Measurements from ENCODE around the gene CYGB. TPM values are rescaled to one million over a fixed set of nuclear protein-coding genes. Genes with fewer than 3 reads are reported as not detected.

Gene CYGB
- total RNA-seq, 2 experiments from 2014 or later = not detected

DNA sequence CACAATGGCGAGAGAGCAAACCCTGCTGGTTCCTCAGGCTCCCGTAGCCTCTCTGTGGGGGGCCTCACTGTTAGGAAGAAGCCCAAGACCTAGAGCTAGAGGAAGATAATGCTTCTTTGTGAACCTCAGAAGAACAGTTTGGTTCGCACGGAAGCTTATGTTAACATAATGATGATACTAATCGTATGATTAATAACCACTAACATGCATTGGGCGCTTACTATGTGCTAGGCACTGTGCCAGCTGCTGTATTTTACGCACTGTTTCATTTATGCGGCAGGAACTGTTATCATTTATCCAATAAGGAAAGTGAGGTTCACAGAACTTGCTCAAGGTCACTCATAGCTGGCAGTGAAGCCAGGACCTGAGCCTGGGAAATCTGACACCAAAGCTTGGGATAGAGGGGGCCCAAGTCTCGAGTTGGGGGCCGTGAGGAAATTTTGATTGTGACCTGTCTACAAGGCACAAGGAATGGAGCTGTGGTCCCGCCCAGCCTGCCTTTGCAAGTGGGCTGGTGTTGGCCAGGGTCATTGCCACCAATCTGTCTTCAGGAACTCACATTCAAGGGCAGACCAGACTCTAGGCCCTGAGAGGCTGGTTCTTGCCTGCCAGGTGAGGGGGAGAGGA, 9.2 kb upstream of the CYGB start:
- CTCF ChIA-PET = interaction anchor here (1.1 to 3.3 kb wide), 4 partner anchors 11 to 161 kb away, joined by 3 to 19 read pairs (median 6); no protein-coding TSS in a partner anchor
- H3K4me1 Mint-ChIP-seq = peaks cover 10% of the 10 kb centered on the region
- H3K4me3 Mint-ChIP-seq = no peak overlapping the region
- DNase-seq = no peak
- POLR2A ChIA-PET = interaction anchor here (1.1 kb wide), 1 partner anchor 9 kb away, joined by 3 read pairs; no protein-coding TSS in a partner anchor
- no peaks in the 10 kb centered on the region for H3K36me3 Mint-ChIP-seq (ENCODE audit: low read depth)
- H3K9me3 Mint-ChIP-seq = no peaks in the 10 kb centered on the region
- no peak overlapping the region for H3K27ac Mint-ChIP-seq
- peaks cover 19% of the 10 kb centered on the region for H3K27me3 Mint-ChIP-seq

DNA sequence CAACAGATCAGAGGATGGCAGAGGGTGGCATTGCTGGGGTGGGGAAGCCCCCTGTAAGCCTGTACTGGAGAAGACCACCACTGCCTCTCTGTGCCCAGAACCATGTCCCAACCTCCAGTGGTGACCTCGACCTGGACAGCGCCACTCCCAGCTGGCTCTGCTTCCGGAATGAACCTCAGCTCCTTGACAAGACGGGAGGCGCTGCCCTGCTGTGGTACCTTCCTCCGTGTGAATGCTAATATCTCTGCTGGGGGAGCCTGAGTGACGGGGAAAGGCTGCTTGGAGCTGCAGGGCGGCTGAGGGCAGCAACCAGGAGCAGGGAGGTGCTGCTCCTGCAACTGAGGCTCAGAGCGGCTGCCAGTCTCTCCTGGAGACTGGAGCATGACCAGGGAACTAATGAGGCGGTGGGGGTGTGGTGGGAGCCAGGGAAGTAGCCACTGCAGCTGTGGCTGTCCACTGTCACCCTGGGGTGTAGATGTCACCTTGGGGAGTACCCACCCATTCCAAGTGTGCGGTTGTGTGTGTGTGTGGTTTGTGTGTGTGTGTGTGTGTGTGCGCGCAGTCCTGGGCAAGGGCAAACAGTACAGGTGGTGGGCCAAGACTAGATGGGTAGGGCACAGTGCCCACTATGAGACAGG, 8.5 kb upstream of the CYGB start:
- Mint-ChIP-seq H3K9me3 (no peaks in the 10 kb centered on the region), H3K27me3 (peaks cover 21% of the 10 kb centered on the region), H3K4me1 (peaks cover 7% of the 10 kb centered on the region), H3K27ac (no peak overlapping the region), H3K36me3 (ENCODE audit: low read depth) (no peaks in the 10 kb centered on the region), H3K4me3 (no peak overlapping the region)
- ChIA-PET POLR2A (interaction anchor here (1.1 kb wide), 1 partner anchor 10 kb away, joined by 3 read pairs; no protein-coding TSS in a partner anchor), CTCF (interaction anchor here (0.9 to 3.3 kb wide), 6 partner anchors 12 to 161 kb away, joined by 3 to 19 read pairs (median 6); no protein-coding TSS in a partner anchor)
- no peak for DNase-seq

DNA sequence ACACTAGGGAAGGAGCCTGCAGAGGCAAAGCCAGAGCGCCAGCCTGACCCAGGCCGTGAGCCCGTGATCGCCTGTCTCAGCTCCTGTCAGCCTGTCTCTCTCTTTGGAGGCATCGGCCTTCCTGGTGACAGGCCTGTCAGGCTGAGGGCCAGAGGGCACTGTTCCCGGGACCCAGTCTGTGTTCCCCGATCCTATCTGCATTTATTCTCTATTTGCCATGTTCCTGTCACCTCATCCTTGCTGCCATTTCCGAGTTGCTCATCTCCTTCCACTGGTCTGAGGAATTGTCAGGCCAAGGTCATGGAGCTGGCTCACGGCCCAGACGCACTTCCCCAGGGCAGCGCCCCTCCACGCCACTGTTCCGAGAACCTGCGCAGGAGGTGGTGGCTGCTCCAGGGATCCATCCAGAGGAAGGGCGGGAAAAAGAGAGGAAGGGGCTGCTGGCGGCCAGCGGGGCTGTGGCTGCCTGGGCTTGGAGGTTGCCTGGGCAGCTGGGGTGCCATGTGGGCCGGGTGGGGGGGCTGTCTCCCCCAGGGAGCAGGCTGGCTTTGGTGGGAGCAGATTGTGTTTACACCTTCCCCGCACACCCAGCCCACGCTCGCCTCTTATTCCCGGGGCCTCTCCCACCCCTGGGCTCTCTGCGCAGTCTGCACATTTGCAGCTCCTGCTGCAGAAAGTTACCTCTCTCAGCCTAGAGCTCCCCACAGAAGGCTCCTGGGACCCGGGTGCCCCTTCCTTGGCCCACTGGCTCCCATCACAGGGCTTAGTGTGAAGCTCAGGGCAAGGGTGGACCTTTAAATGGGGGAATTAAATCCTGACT, 7.2 kb upstream of the CYGB start:
- DNase-seq = no peak
- POLR2A ChIA-PET = no interaction called here
- no peaks in the 10 kb centered on the region for H3K36me3 Mint-ChIP-seq (ENCODE audit: low read depth)
- no peak overlapping the region for H3K4me3 Mint-ChIP-seq
- no peak overlapping the region for H3K27ac Mint-ChIP-seq
- peaks cover 29% of the 10 kb centered on the region for H3K27me3 Mint-ChIP-seq
- no peaks in the 10 kb centered on the region for H3K9me3 Mint-ChIP-seq
- CTCF ChIA-PET = interaction anchor here (1.0 to 3.3 kb wide), 4 partner anchors 13 to 76 kb away, joined by 4 to 19 read pairs (median 7); no protein-coding TSS in a partner anchor
- peaks cover 7% of the 10 kb centered on the region for H3K4me1 Mint-ChIP-seq

DNA sequence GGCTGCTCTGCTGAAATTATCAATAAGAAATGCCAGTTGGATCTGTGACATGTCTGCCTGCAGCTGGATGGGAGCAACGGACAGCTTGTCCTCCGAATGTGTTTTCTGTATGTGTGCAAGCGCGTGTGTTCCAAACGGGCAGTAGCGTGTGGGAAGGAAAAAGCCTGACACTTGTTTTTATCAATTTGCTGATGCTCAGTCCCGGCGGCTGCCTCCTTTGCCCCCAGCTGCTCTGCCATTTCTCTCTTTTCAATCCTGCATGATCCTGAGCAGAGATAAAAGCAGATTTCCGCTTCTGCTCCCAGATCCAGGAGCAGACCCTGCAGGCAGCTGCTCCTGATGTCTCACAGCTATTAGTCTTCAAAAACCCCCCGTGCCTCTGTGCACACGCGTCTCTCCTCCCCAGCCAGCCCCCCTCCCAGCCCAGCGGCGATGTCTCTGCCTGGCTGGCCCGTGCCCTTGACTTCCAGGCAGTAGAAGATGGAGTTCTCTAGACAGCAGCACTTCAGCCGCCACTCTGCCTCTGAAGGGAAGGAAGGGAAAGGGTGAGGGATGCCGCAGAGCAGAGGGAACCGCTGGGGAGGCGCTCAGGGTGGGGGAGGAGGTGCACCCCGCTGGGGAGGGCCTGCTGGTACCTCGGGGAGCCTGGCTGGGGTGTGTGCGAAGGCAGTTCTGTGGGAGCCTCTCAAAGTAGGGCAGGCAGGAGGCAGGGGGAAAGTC, 6.5 kb upstream of the CYGB start:
- Mint-ChIP-seq H3K9me3 (no peaks in the 10 kb centered on the region), H3K4me1 (peaks cover 7% of the 10 kb centered on the region), H3K36me3 (ENCODE audit: low read depth) (no peaks in the 10 kb centered on the region), H3K27ac (no peak overlapping the region), H3K4me3 (no peak overlapping the region), H3K27me3 (peaks cover 37% of the 10 kb centered on the region)
- CTCF ChIA-PET = interaction anchor here (0.8 to 3.3 kb wide), 3 partner anchors 8 to 21 kb away, joined by 4 to 19 read pairs (median 5); no protein-coding TSS in a partner anchor
- POLR2A ChIA-PET = no interaction called here
- DNase-seq = no peak

DNA sequence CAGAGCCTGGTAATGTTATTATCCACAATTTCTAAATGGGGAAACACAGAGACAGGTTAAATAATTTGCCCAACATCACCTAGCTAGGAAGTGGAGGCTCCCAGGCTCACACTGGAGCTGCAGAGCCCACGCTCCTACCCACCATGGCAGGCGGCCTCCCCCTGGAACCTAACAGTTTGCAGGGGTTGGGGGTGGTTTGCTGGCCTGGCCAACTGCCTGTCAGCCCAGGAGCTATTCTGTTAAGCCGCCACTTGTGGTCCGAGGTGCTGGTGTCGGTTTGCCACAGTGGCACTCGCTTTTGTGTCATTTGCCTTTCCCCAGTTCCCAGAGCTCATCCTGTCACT, 5.9 kb upstream of the CYGB start:
- ChIA-PET POLR2A (no interaction called here), CTCF (interaction anchor here (0.8 to 1.4 kb wide), 3 partner anchors 8 to 20 kb away, joined by 4 to 5 read pairs (median 4); no protein-coding TSS in a partner anchor)

DNA sequence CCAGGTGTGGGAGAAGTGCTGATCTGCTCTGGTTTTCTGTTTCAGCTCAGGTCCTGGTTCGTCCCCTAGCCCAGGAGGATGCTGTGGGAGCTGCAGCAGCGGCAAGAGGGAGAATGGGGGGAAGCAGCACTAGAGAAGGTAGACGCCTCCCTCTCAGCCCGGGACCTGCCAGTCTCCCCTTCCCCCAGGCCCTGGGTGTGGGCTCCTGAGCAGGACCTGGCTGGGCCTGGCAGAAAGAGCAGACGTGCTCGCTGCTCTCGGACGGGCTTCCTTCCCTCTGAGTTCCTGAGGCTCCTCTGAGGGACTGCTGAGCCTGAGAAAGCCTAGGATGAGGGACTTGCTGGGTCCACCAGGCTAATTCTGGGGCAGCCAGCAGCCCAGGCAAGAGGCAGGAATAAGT, 5.5 kb upstream of the CYGB start:
- H3K27ac Mint-ChIP-seq = no peak overlapping the region
- ChIA-PET POLR2A (no interaction called here), CTCF (interaction anchor here (0.8 to 1.4 kb wide), 2 partner anchors 9 to 15 kb away, joined by 4 read pairs; no protein-coding TSS in a partner anchor)
- H3K36me3 Mint-ChIP-seq (ENCODE audit: low read depth) = no peaks in the 10 kb centered on the region
- H3K4me3 Mint-ChIP-seq = no peak overlapping the region
- peaks cover 10% of the 10 kb centered on the region for H3K4me1 Mint-ChIP-seq
- no peaks in the 10 kb centered on the region for H3K9me3 Mint-ChIP-seq
- peaks cover 44% of the 10 kb centered on the region for H3K27me3 Mint-ChIP-seq
- DNase-seq = no peak

More for the DNA sequence above, 5.9 kb upstream of the CYGB start:
- H3K4me1 Mint-ChIP-seq = peaks cover 10% of the 10 kb centered on the region
- peaks cover 42% of the 10 kb centered on the region for H3K27me3 Mint-ChIP-seq
- no peaks in the 10 kb centered on the region for H3K9me3 Mint-ChIP-seq
- H3K27ac Mint-ChIP-seq = no peak overlapping the region
- H3K4me3 Mint-ChIP-seq = no peak overlapping the region
- H3K36me3 Mint-ChIP-seq (ENCODE audit: low read depth) = no peaks in the 10 kb centered on the region
- DNase-seq = no peak

DNA sequence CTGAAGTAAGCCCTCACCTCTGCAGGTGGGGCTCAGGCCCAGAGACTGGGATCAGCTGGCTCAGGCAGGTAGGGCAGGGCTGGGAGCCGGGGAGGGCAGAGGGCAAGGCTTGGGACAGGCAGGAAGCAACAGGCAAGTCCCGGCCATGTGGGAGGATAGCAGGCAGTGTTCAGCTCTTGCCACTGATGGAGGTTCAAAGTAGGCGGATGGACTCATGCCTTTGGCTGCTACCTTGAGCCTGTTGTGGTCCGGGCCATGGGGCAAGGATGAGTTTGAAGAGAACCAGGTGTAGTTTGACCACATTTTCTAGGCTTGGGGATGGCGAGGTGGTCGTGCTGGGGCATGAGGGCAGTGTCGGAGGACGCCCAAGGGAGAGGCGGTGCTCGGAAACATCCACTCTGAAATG, 5.1 kb upstream of the CYGB start:
- no peak overlapping the region for H3K4me3 Mint-ChIP-seq
- H3K27ac Mint-ChIP-seq = no peak overlapping the region
- no peak for DNase-seq
- H3K36me3 Mint-ChIP-seq (ENCODE audit: low read depth) = no peaks in the 10 kb centered on the region
- ChIA-PET POLR2A (no interaction called here), CTCF (interaction anchor here (1.4 kb wide), 1 partner anchor 14 kb away, joined by 4 read pairs; no protein-coding TSS in a partner anchor)
- H3K27me3 Mint-ChIP-seq = peaks cover 46% of the 10 kb centered on the region
- peaks cover 10% of the 10 kb centered on the region for H3K4me1 Mint-ChIP-seq
- no peaks in the 10 kb centered on the region for H3K9me3 Mint-ChIP-seq

DNA sequence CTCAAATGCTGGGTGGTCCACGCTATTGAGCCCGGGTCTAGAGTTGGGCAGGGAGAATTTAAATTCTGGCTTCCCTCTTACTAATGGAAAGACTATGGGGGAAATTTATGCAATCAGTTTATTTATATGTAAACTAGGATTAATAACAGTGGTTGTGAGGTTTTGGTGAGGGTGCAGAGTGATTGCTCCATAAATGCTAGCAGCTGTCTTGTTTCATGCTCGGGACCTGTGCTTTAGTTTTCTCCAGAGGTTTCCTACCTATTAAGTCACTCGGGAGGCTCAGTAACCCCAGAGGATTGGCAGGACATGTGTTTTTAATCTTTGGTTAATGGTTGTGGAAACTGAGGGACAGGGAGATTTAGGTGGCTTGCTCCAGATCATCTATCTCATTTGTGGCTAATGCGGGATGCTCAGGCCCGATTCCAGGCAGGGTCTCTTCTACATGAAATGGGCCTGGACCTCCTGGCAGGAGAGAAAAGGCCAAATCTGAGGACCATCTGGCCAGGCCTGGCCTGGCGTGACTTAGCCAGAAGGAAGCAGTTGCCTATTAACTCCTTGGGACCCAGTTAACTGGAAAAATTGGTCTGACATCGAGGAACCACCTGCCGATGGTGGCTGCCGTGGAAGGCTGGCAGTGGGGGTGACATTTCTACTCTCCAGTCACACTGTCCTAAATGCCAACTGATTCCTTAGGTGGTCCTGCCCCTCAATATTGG, 4.4 kb upstream of the CYGB start:
- H3K36me3 Mint-ChIP-seq (ENCODE audit: low read depth) = no peaks in the 10 kb centered on the region
- POLR2A ChIA-PET = no interaction called here

DNA sequence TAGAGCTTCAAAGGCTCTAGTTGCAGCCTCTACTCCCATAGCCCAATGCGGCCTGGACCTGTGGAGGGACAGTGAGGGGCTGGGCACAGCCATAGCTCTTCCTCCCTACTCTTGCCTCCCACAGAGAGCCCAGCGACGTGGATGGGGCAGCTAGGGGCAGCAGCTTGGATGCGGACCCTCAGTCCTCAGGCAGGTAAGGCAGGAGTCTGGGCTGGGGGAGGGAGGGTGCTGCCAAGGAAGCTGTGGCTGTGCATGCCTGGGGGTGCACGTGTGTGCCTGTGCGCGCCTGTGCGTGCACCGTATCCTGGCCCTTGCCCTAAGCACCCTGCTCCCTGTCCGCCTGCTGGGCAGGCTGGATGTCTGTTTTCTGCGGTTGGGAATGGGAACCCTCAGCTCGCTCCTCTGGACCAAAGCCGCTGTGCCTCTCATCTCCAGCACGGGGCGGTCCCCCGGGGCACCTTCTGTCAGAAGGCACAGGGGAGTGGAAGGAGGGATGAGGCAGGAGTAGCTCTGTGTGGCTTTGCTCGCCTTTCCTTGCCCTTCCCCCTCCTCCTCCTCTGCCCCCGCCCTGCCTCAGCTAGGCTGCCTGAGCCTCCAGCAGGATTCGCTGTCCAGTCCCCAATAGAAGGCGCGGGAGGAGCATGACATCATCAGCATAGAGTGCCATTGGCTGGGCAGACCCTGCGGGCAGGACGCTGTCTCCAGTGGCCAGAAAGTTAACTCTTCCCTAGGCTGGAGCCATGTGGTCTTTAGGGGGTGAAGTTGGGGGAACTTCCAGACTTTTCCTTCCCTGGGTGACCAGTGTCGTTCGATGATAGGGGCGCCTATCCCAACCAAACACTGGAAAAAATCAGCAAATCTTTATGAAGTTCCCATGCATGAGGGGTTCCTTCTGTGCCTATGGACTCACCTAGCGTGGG, 3.1 kb upstream of the CYGB start:
- Mint-ChIP-seq H3K4me3 (no peak overlapping the region), H3K36me3 (ENCODE audit: low read depth) (no peaks in the 10 kb centered on the region), H3K27ac (no peak overlapping the region), H3K27me3 (peaks cover 57% of the 10 kb centered on the region), H3K9me3 (no peaks in the 10 kb centered on the region), H3K4me1 (peaks cover 10% of the 10 kb centered on the region)
- ChIA-PET CTCF (interaction anchor here (0.7 to 2.0 kb wide), 4 partner anchors 13 to 38 kb away, joined by 3 to 10 read pairs (median 4); no protein-coding TSS in a partner anchor), POLR2A (no interaction called here)
- peak; percentile 23 for DNase-seq

More for the DNA sequence above, 4.4 kb upstream of the CYGB start:
- Mint-ChIP-seq H3K9me3 (no peaks in the 10 kb centered on the region), H3K4me3 (no peak overlapping the region), H3K27me3 (peaks cover 48% of the 10 kb centered on the region), H3K27ac (no peak overlapping the region), H3K4me1 (peaks cover 10% of the 10 kb centered on the region)
- no peak for DNase-seq
- CTCF ChIA-PET = interaction anchor here (1.4 kb wide), 1 partner anchor 14 kb away, joined by 4 read pairs; no protein-coding TSS in a partner anchor

DNA sequence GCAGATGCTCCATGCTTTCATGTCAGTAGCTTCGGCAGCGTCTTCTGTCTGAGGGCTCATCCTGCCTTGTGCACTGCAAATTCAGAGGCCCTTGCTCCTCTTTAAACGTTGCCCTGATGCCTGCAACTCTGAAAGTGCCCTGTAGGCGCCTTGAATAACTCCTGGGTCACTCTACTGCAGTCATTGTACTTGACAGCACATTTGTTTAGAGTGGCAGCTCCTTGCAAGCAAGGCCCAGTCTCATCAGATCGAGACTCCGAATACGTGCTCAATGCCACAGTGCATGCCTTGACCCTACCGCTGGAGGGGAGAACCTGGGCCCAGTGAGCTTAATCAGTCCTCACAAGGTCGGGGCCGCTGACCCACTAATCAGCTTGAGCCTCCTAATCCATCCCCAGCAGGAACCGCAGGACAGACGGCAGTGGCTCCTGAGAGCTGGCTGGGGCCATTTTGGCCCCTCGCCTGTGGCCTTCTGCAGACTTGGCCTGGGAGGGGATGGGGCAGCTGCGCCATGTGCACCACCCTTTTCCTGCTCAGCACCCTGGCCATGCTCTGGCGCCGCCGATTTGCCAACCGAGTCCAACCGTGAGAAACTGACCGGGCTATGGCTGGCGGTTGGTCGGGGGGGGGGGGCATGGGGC, 2.2 kb upstream of the CYGB start, which contains the start of gene PRCD:
PRCD (plus strand) TSS at position 414 of the 641 bp plus-strand sequence; CDS start at position 512, 98 bp downstream.
- peaks cover 60% of the 10 kb centered on the region for H3K27me3 Mint-ChIP-seq
- H3K36me3 Mint-ChIP-seq (ENCODE audit: low read depth) = no peaks in the 10 kb centered on the region
- POLR2A ChIA-PET = no interaction called here
- peak within 1 kb of the TSS; percentile 25 for H3K4me3 Mint-ChIP-seq
- no peak within 1 kb of the TSS for H3K27ac Mint-ChIP-seq
- DNase-seq = no peak
- CTCF ChIA-PET = interaction anchor here (0.7 to 2.0 kb wide), 4 partner anchors 11 to 37 kb away, joined by 3 to 10 read pairs (median 4); no protein-coding TSS in a partner anchor
- H3K4me1 Mint-ChIP-seq = peaks cover 10% of the 10 kb centered on the region
- H3K9me3 Mint-ChIP-seq = no peaks in the 10 kb centered on the region

All from activated CD4-positive, alpha-beta T cell treated with anti-CD3 and anti-CD28 coated beads, Interleukin-2, amount 10 ng/mL, durations not matched to agents 7 days and 5 days (primary cell).